A673 (cell line): Measurements from ENCODE around the gene CDH4.

Experiments used
- EZH2 ChIP-seq: fragments of 200-600 bp; sonication (generic); IDR thresholded peaks from 2 replicates; pipeline ENCODE4 v1.6.1; 2017; ENCODE audit warnings: borderline replicate concordance, low read depth, mild to moderate bottlenecking, mixed read lengths, antibody characterized with exemption, low read length; ENCODE audit not compliant: poor library complexity, severe bottlenecking
- TF ChIP-seq, protein P1 (sequence below): fragments of 300-800, 200-600 bp; sonication (generic); conservative IDR thresholded peaks from 2 replicates; pipeline ENCODE4 v1.5.1; 2017; ENCODE audit warnings: low read depth, mild to moderate bottlenecking, antibody characterized with exemption, low read length, moderate library complexity, mixed read lengths

DNA sequence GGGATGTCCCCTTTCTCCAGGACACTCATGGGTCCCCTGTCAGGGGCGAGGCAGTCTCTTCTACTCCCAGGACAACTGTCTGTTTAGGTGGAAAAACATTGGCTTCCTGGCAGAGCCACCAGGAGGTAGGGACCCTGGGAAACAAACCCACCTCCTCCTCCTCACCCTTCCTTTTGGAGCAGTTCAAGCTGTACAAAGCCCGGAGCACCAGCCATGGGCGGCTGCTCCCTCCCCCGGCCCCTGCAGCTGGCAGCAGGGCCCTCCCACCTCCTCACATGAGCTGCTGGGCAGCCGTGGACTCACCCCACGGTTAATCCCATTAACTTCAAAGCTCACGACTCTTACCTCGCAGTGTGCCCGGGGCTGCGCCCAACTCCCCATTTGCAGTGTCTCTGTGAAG lies 48.6 kb downstream of the CDH4 start:
- TF ChIP-seq, protein P1, sequence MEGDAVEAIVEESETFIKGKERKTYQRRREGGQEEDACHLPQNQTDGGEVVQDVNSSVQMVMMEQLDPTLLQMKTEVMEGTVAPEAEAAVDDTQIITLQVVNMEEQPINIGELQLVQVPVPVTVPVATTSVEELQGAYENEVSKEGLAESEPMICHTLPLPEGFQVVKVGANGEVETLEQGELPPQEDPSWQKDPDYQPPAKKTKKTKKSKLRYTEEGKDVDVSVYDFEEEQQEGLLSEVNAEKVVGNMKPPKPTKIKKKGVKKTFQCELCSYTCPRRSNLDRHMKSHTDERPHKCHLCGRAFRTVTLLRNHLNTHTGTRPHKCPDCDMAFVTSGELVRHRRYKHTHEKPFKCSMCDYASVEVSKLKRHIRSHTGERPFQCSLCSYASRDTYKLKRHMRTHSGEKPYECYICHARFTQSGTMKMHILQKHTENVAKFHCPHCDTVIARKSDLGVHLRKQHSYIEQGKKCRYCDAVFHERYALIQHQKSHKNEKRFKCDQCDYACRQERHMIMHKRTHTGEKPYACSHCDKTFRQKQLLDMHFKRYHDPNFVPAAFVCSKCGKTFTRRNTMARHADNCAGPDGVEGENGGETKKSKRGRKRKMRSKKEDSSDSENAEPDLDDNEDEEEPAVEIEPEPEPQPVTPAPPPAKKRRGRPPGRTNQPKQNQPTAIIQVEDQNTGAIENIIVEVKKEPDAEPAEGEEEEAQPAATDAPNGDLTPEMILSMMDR = no peak
- no peak for TF ChIP-seq EZH2
